H9 (cell line): ENCODE measurements around the gene GXYLT2. TPM values are rescaled to one million over a fixed set of nuclear protein-coding genes. Genes with fewer than 3 reads are reported as not detected.

Experiments used
- DNase-seq: peaks from one replicate; pipeline ENCODE4 v3.0.0-alpha.2; 2017
- H2AFZ ChIP-seq: one replicate; pipeline ENCODE4 v1.6.1; 2013; ENCODE audit warnings: mild to moderate bottlenecking, low read length, control low read depth, moderate library complexity
- H2AK5ac ChIP-seq: 2 replicates; pipeline ENCODE4 v1.6.1; 2013; ENCODE audit warnings: low read length, control low read depth, mixed read lengths; ENCODE audit not compliant: insufficient read length
- H2BK120ac ChIP-seq: one replicate; pipeline ENCODE4 v1.6.1; 2013; ENCODE audit warnings: low read depth, mild to moderate bottlenecking, low read length, control low read depth, inconsistent platforms; ENCODE audit not compliant: poor library complexity, severe bottlenecking
- H2BK12ac ChIP-seq: 2 replicates; pipeline ENCODE4 v1.6.1; 2013; ENCODE audit warnings: low read length, control low read depth, mixed read lengths, low read depth; ENCODE audit not compliant: insufficient read length
- H2BK15ac ChIP-seq: 2 replicates; pipeline ENCODE4 v1.6.1; 2013; ENCODE audit warnings: low read depth, low read length, control low read depth
- H2BK20ac ChIP-seq: one replicate; pipeline ENCODE4 v1.6.1; 2013; ENCODE audit warnings: low read depth, mild to moderate bottlenecking, low read length, control low read depth, inconsistent platforms; ENCODE audit not compliant: poor library complexity, severe bottlenecking
- H2BK5ac ChIP-seq: 2 replicates; pipeline ENCODE4 v1.6.1; 2013; ENCODE audit warnings: low read length, control low read depth, mixed read lengths; ENCODE audit not compliant: insufficient read length
- H3K14ac ChIP-seq: 2 replicates; pipeline ENCODE4 v1.6.1; 2013; ENCODE audit warnings: low read length, control low read depth; ENCODE audit not compliant: insufficient read depth
- H3K18ac ChIP-seq: 2 replicates; pipeline ENCODE4 v1.6.1; 2013; ENCODE audit warnings: low read depth, mild to moderate bottlenecking, mixed read lengths, low read length, control low read depth; ENCODE audit not compliant: insufficient read length
- H3K23ac ChIP-seq: 2 replicates; pipeline ENCODE4 v1.6.1; 2013; ENCODE audit warnings: low read length, control low read depth, mixed read lengths, low read depth; ENCODE audit not compliant: insufficient read length
- H3K23me2 ChIP-seq: 2 replicates; pipeline ENCODE4 v1.6.1; 2013; ENCODE audit warnings: low read depth, mild to moderate bottlenecking, mixed read lengths, low read length, control low read depth; ENCODE audit not compliant: insufficient read length, poor library complexity, severe bottlenecking
- H3K27ac ChIP-seq: 2 replicates; pipeline ENCODE4 v1.5.1; 2013; ENCODE audit warnings: low read length, control low read depth, mixed read lengths, low read depth; ENCODE audit not compliant: insufficient read length
- H3K27me3 ChIP-seq: 2 replicates; pipeline ENCODE4 v1.6.1; 2013; ENCODE audit warnings: low read length, control low read depth, inconsistent platforms; ENCODE audit not compliant: insufficient read depth
- H3K4ac ChIP-seq: 2 replicates; pipeline ENCODE4 v1.6.1; 2013; ENCODE audit warnings: low read depth, mild to moderate bottlenecking, control low read depth, inconsistent platforms, low read length, moderate library complexity
- H3K4me1 ChIP-seq: 2 replicates; pipeline ENCODE4 v1.6.1; 2013; ENCODE audit warnings: low read length, control low read depth, inconsistent platforms; ENCODE audit not compliant: insufficient read depth
- H3K4me2 ChIP-seq: 2 replicates; pipeline ENCODE4 v1.6.1; 2013; ENCODE audit warnings: low read length, control low read depth, mixed read lengths; ENCODE audit not compliant: insufficient read length, insufficient read depth
- H3K56ac ChIP-seq: 2 replicates; pipeline ENCODE4 v1.6.1; 2013; ENCODE audit warnings: low read depth, mild to moderate bottlenecking, mixed read lengths, low read length, control low read depth; ENCODE audit not compliant: insufficient read length
- H3K79me1 ChIP-seq: 2 replicates; pipeline ENCODE4 v1.6.1; 2013; ENCODE audit warnings: low read depth, mild to moderate bottlenecking, moderate library complexity, low read length, control low read depth, inconsistent platforms; ENCODE audit not compliant: insufficient read depth, poor library complexity, severe bottlenecking
- H3K79me2 ChIP-seq: 2 replicates; pipeline ENCODE4 v1.6.1; 2013; ENCODE audit warnings: low read length, control low read depth, inconsistent platforms; ENCODE audit not compliant: insufficient read depth
- H3K9ac ChIP-seq: 2 replicates; pipeline ENCODE4 v1.6.1; 2013; ENCODE audit warnings: low read length, control low read depth, mixed read lengths; ENCODE audit not compliant: insufficient read length; ENCODE audit errors: extremely low read depth
- H3K9me3 ChIP-seq: one replicate; pipeline ENCODE4 v1.6.1; 2013; ENCODE audit warnings: low read depth, low read length, inconsistent platforms; ENCODE audit not compliant: control insufficient read depth
- H3T11ph ChIP-seq: one replicate; pipeline ENCODE4 v1.6.1; 2013; ENCODE audit warnings: mild to moderate bottlenecking, low read length, control low read depth, inconsistent platforms
- H4K20me1 ChIP-seq: one replicate; pipeline ENCODE4 v1.6.1; 2013; ENCODE audit not compliant: control insufficient read depth, insufficient read length, insufficient read depth
- H4K5ac ChIP-seq: 2 replicates; pipeline ENCODE4 v1.6.1; 2013; ENCODE audit warnings: low read depth, mild to moderate bottlenecking, mixed read lengths, low read length, control low read depth; ENCODE audit not compliant: insufficient read length
- H4K8ac ChIP-seq: replicated peaks from 2 replicates; pipeline ENCODE4 v1.6.1; 2013; ENCODE audit warnings: low read length, control low read depth, mixed read lengths, low read depth; ENCODE audit not compliant: insufficient read length
- H4K91ac ChIP-seq: 2 replicates; pipeline ENCODE4 v1.6.1; 2013; ENCODE audit warnings: low read depth, mild to moderate bottlenecking, moderate library complexity, mixed read lengths, low read length, control low read depth; ENCODE audit not compliant: insufficient read length
- H3K27ac Mint-ChIP-seq, 3 experiments: 2 replicates in 2 of 3; 3 replicates in 1 of 3; pipeline ENCODE4 v1.8.0; 2020 to 2021; ENCODE audit warnings: mixed read lengths in 3 of 3, mild to moderate bottlenecking in 1 of 3, moderate library complexity in 1 of 3
- H3K27me3 Mint-ChIP-seq: 2 replicates; pipeline ENCODE4 v1.8.0; 2021; ENCODE audit warnings: low read depth, mild to moderate bottlenecking, moderate library complexity, mixed read lengths
- H3K36me3 Mint-ChIP-seq, 3 experiments: 2 replicates in 2 of 3; 3 replicates in 1 of 3; pipeline ENCODE4 v1.8.0; 2020 to 2021; ENCODE audit warnings: low read depth in 3 of 3, mixed read lengths in 3 of 3; ENCODE audit not compliant: insufficient read depth in 1 of 3
- H3K4me1 Mint-ChIP-seq, 2 experiments: 2 replicates each; pipeline ENCODE4 v1.8.0; 2020; ENCODE audit warnings: mixed read lengths in 2 of 2
- H3K4me3 Mint-ChIP-seq, 2 experiments: 2 replicates in 1 of 2; 3 replicates in 1 of 2; pipeline ENCODE4 v1.8.0; 2020 to 2021; ENCODE audit warnings: mild to moderate bottlenecking in 2 of 2, mixed read lengths in 2 of 2, moderate library complexity in 1 of 2
- H3K9me3 Mint-ChIP-seq, 2 experiments: 2 replicates in 1 of 2; 3 replicates in 1 of 2; pipeline ENCODE4 v1.8.0; 2020; ENCODE audit warnings: mild to moderate bottlenecking in 2 of 2, mixed read lengths in 2 of 2, moderate library complexity in 1 of 2
- WGBS: extraction: QIAGEN DNeasy Blood & Tissue Kit; methylation state at CpG from one replicate; pipeline ENCODE4 v1.1.7; 2013; ENCODE audit warnings: missing lambda C conversion rate, low lambda C conversion rate, mixed read lengths; ENCODE audit not compliant: insufficient read length; ENCODE audit errors: extremely low coverage; 5-methylcytosine and 5-hydroxymethylcytosine counted together
- total RNA-seq: library from RNA; stranded (reverse); gene quantifications from 2 replicates; pipeline ENCODE4 v1.2.1, GENCODE V29; 2021
- TF ChIP-seq, protein P1 (sequence below): fragments of 200-600 bp; sonication (generic); conservative IDR thresholded peaks from 3 replicates; pipeline ENCODE4 v1.8.0; 2021; ENCODE audit warnings: antibody characterized with exemption, mild to moderate bottlenecking

The GXYLT2 gene
- total RNA-seq, 1 experiment from 2014 or later = 2.0 TPM

DNA sequence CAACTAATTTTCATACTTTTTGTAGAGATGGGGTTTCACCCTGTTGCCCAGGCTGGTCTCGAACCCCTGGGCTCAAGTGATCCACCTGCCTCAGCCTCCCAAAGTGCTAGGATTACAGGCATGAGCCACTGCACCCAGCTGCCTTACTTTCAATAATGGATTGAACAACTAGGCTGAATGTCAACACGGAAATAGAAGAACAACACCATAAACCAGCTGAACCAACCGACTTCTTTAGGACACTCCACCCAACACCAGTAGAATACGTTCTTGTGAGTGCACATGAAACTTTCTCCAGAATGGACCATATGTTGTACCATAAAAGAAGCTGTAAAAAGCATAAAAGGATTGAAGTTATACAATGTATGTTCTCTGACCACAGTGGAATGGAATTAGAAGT, 42.9 kb downstream of the GXYLT2 start:
- no peak overlapping the region for H2AFZ ChIP-seq
- H2BK5ac ChIP-seq = no peak overlapping the region
- peaks cover 21 to 24% of the 10 kb centered on the region in 2 experiments for H3K4me1 Mint-ChIP-seq
- H3K14ac ChIP-seq = no peak overlapping the region
- no peak overlapping the region for H3K18ac ChIP-seq
- no peak overlapping the region for H4K5ac ChIP-seq
- no peaks in the 10 kb centered on the region for H3K27me3 Mint-ChIP-seq
- H3K9ac ChIP-seq = no peak overlapping the region
- no peak overlapping the region for H4K91ac ChIP-seq
- H2BK120ac ChIP-seq = no peak overlapping the region
- H3K4me1 ChIP-seq = no peaks in the 10 kb centered on the region
- H3K36me3 Mint-ChIP-seq = peaks cover 2 to 7% (median 6%) of the 10 kb centered on the region in 3 experiments; a peak in 6 of 7 replicates
- no peaks in the 10 kb centered on the region for H4K20me1 ChIP-seq
- no CpG with 5 or more reads among the region's 4 CpGs for WGBS
- H3K79me1 ChIP-seq = no peaks in the 10 kb centered on the region
- no peak overlapping the region for H3K23ac ChIP-seq
- H3K4me3 Mint-ChIP-seq = no peak overlapping the region
- H3T11ph ChIP-seq = no peak overlapping the region
- no peak overlapping the region for H3K27ac Mint-ChIP-seq
- H3K4ac ChIP-seq = no peak overlapping the region
- no peaks in the 10 kb centered on the region for H3K23me2 ChIP-seq
- no peaks in the 10 kb centered on the region for H3K27me3 ChIP-seq
- H2BK20ac ChIP-seq = no peak overlapping the region
- no peak overlapping the region for H2BK15ac ChIP-seq
- no peak overlapping the region for H2BK12ac ChIP-seq
- no peak overlapping the region for H3K56ac ChIP-seq
- H3K9me3 ChIP-seq = no peaks in the 10 kb centered on the region
- no peak overlapping the region for H3K4me2 ChIP-seq
- no peak overlapping the region for H3K27ac ChIP-seq
- TF ChIP-seq, protein P1, sequence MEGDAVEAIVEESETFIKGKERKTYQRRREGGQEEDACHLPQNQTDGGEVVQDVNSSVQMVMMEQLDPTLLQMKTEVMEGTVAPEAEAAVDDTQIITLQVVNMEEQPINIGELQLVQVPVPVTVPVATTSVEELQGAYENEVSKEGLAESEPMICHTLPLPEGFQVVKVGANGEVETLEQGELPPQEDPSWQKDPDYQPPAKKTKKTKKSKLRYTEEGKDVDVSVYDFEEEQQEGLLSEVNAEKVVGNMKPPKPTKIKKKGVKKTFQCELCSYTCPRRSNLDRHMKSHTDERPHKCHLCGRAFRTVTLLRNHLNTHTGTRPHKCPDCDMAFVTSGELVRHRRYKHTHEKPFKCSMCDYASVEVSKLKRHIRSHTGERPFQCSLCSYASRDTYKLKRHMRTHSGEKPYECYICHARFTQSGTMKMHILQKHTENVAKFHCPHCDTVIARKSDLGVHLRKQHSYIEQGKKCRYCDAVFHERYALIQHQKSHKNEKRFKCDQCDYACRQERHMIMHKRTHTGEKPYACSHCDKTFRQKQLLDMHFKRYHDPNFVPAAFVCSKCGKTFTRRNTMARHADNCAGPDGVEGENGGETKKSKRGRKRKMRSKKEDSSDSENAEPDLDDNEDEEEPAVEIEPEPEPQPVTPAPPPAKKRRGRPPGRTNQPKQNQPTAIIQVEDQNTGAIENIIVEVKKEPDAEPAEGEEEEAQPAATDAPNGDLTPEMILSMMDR = no peak
- no peak overlapping the region for H4K8ac ChIP-seq
- DNase-seq = no peak
- H3K9me3 Mint-ChIP-seq = peaks cover 0 to 3% of the 10 kb centered on the region in 2 experiments; a peak in 1 of 5 replicates
- H3K79me2 ChIP-seq = no peaks in the 10 kb centered on the region
- no peak overlapping the region for H2AK5ac ChIP-seq
